ENCODE data around the gene KRTAP10-4. TPM values are rescaled to one million over a fixed set of nuclear protein-coding genes. Genes with fewer than 3 reads are reported as not detected.

KRTAP10-4 gene
- total RNA-seq, 4 donors from 2014 or later: not detected

GRCh38 chr21:44618504-44618903 lies 45.0 kb downstream of the KRTAP10-4 start:
- TF ChIP-seq CTCF (IDR thresholded peaks at IDR 0.05) (peak in 1 of 5 experiments; percentile 25), EP300 (IDR thresholded peaks at IDR 0.05; ENCODE audit: low read depth) (no peak)
- in situ Hi-C loops (cut with MboI; ENCODE audit: low pct_ligation_motif_present in 1 of 4, low pct_unique_long_range_greater_than_20kb in 1 of 4, low sequenced_read_pairs in 3 of 4): no loop called here

GRCh38 chr21:44618909-44619308 lies 45.4 kb downstream of the KRTAP10-4 start:
- in situ Hi-C loops (cut with MboI; ENCODE audit: low pct_ligation_motif_present in 1 of 4, low pct_unique_long_range_greater_than_20kb in 1 of 4, low sequenced_read_pairs in 3 of 4): no loop called here
- TF ChIP-seq EP300 (IDR thresholded peaks at IDR 0.05; ENCODE audit: low read depth) (no peak), CTCF (IDR thresholded peaks at IDR 0.05) (no peak), POLR2A (IDR thresholded peaks at IDR 0.05) (no peak), POLR2AphosphoS5 (IDR thresholded peaks at IDR 0.05) (no peak)
- Histone ChIP-seq H3K27ac (peak overlapping the region in 2 of 4 donors; percentile 3 to 9), H3K4me3 (no peak overlapping the region), H3K9me3 (peaks cover 9 to 17% of the 10 kb centered on the region in 2 donors), H3K36me3 (no peaks in the 10 kb centered on the region), H3K4me1 (peaks cover 0 to 3% (median 0%) of the 10 kb centered on the region in 4 donors), H3K27me3 (no peaks in the 10 kb centered on the region)
- no peak for DNase-seq
- intact Hi-C loops (cut with DNase I; ENCODE audit: low total_unique reads): no loop called here
- 65 to 100% methylated on average over 1 to 3 of the region's 3 CpGs for WGBS, 2 donors (ENCODE audit: low coverage in 1 of 2)

More at GRCh38 chr21:44618504-44618903, 45.0 kb downstream of the KRTAP10-4 start:
- H3K27ac ChIP-seq: peak overlapping the region in 1 of 4 donors; percentile 3
- peak; percentile 22 for DNase-seq
- no peaks in the 10 kb centered on the region for H3K27me3 ChIP-seq
- 39% methylated on average over 4 of the region's 4 CpGs; no CpG with 5 or more reads in 1 of the 2 donors for WGBS, 2 donors (ENCODE audit: low coverage in 1 of 2)
- H3K36me3 ChIP-seq: no peaks in the 10 kb centered on the region
- intact Hi-C loops (cut with DNase I; ENCODE audit: low total_unique reads): no loop called here
- no peak overlapping the region for H3K4me3 ChIP-seq
- H3K9me3 ChIP-seq: peaks cover 5 to 13% of the 10 kb centered on the region in 2 donors
- peaks cover 0 to 3% (median 0%) of the 10 kb centered on the region in 4 donors for H3K4me1 ChIP-seq

GRCh38 chr21:44619886-44620285 lies 46.4 kb downstream of the KRTAP10-4 start:
- H3K27ac ChIP-seq: no peak overlapping the region
- TF ChIP-seq EP300 (IDR thresholded peaks at IDR 0.05; ENCODE audit: low read depth): no peak
- no peak for TF ChIP-seq POLR2AphosphoS5 (IDR thresholded peaks at IDR 0.05)
- TF ChIP-seq CTCF (IDR thresholded peaks at IDR 0.05): no peak
- no peak for TF ChIP-seq POLR2A (IDR thresholded peaks at IDR 0.05)
- no peak for DNase-seq
- no peaks in the 10 kb centered on the region for H3K36me3 ChIP-seq
- in situ Hi-C loops (cut with MboI; ENCODE audit: low pct_ligation_motif_present in 1 of 4, low pct_unique_long_range_greater_than_20kb in 1 of 4, low sequenced_read_pairs in 3 of 4): no loop called here
- no peaks in the 10 kb centered on the region for H3K27me3 ChIP-seq
- 86 to 92% methylated on average over 6 of the region's 6 CpGs for WGBS, 2 donors (ENCODE audit: low coverage in 1 of 2)
- intact Hi-C loops (cut with DNase I; ENCODE audit: low total_unique reads): no loop called here
- H3K4me1 ChIP-seq: peaks cover 0 to 3% (median 0%) of the 10 kb centered on the region in 4 donors
- no peak overlapping the region for H3K4me3 ChIP-seq
- H3K9me3 ChIP-seq: peaks cover 9 to 26% of the 10 kb centered on the region in 2 donors

GRCh38 chr21:44623575-44623974 lies 50.0 kb downstream of the KRTAP10-4 start:
- Histone ChIP-seq H3K9me3 (peaks cover 9 to 27% of the 10 kb centered on the region in 2 donors), H3K27me3 (peaks cover 5% of the 10 kb centered on the region), H3K4me3 (no peak overlapping the region), H3K4me1 (peaks cover 0 to 3% (median 0%) of the 10 kb centered on the region in 4 donors), H3K27ac (no peak overlapping the region), H3K36me3 (no peaks in the 10 kb centered on the region)
- intact Hi-C loops (cut with DNase I; ENCODE audit: low total_unique reads): no loop called here
- no peak for DNase-seq
- TF ChIP-seq POLR2A (IDR thresholded peaks at IDR 0.05): no peak
- no peak for TF ChIP-seq POLR2AphosphoS5 (IDR thresholded peaks at IDR 0.05)
- TF ChIP-seq EP300 (IDR thresholded peaks at IDR 0.05; ENCODE audit: low read depth): no peak
- in situ Hi-C loops (cut with MboI; ENCODE audit: low pct_ligation_motif_present in 1 of 4, low pct_unique_long_range_greater_than_20kb in 1 of 4, low sequenced_read_pairs in 3 of 4): no loop called here

Other genes starting within 250 kb of the KRTAP10-4 start
- 10 to 100 TPM; 17.2 to 41.3 (median 32.2) TPM for gene CFAP410, start 234.3 kb upstream of the KRTAP10-4 start, total RNA-seq
- gene TRPM2, start 220.1 kb upstream of the KRTAP10-4 start, total RNA-seq: 1 to 10 TPM in 3 of 4 donors, not detected in 1; 2.3 to 2.9 (median 2.6) TPM
- 1 to 10 TPM; 4.4 to 6.7 (median 5.1) TPM for gene LRRC3, start 118.2 kb upstream of the KRTAP10-4 start, total RNA-seq
- gene KRTAP10-1, start 33.5 kb upstream of the KRTAP10-4 start, total RNA-seq: not detected
- not detected for gene KRTAP10-2, start 22.2 kb upstream of the KRTAP10-4 start, total RNA-seq
- not detected for gene KRTAP10-3, start 14.9 kb upstream of the KRTAP10-4 start, total RNA-seq
- gene KRTAP10-5, start 6.9 kb downstream of the KRTAP10-4 start, total RNA-seq: not detected
- not detected for gene KRTAP10-6, start 18.8 kb downstream of the KRTAP10-4 start, total RNA-seq
- not detected for gene KRTAP10-7, start 26.9 kb downstream of the KRTAP10-4 start, total RNA-seq
- not detected for gene KRTAP10-8, start 38.4 kb downstream of the KRTAP10-4 start, total RNA-seq
- not detected for gene KRTAP10-9, start 53.4 kb downstream of the KRTAP10-4 start, total RNA-seq
- gene KRTAP10-10, start 63.6 kb downstream of the KRTAP10-4 start, total RNA-seq: not detected
- not detected for gene KRTAP10-11, start 72.7 kb downstream of the KRTAP10-4 start, total RNA-seq
- gene KRTAP12-4, start 80.9 kb downstream of the KRTAP10-4 start, total RNA-seq: not detected
- gene KRTAP12-3, start 84.2 kb downstream of the KRTAP10-4 start, total RNA-seq: not detected
- not detected for gene KRTAP12-2, start 93.2 kb downstream of the KRTAP10-4 start, total RNA-seq
- not detected for gene KRTAP12-1, start 108.4 kb downstream of the KRTAP10-4 start, total RNA-seq
- not detected for gene KRTAP10-12, start 123.4 kb downstream of the KRTAP10-4 start, total RNA-seq
- not detected for gene TSPEAR, start 137.8 kb downstream of the KRTAP10-4 start, total RNA-seq
- gene UBE2G2, start 228.1 kb downstream of the KRTAP10-4 start, total RNA-seq: 10 to 100 TPM; 40.8 to 78.0 (median 60.5) TPM
- 10 to 100 TPM; 18.3 to 56.7 (median 38.1) TPM for gene SUMO3, start 244.3 kb downstream of the KRTAP10-4 start, total RNA-seq

Measured in transverse colon (tissue), 4 donors.